Ishikawa (cell line): Measurements from ENCODE around the gene CYYR1.

ENCODE experiments used
- CEBPB ChIP-seq: IDR thresholded peaks from 2 replicates; pipeline ENCODE4 v1.6.1; 2012
- EGR1 ChIP-seq: IDR thresholded peaks from 2 replicates; pipeline ENCODE4 v1.6.1; 2012
- EP300 ChIP-seq: IDR thresholded peaks from 2 replicates; pipeline ENCODE4 v1.6.1; 2012; ENCODE audit warnings: borderline replicate concordance
- FOXM1 ChIP-seq: IDR thresholded peaks from 2 replicates; pipeline ENCODE4 v1.6.1; 2012; ENCODE audit warnings: low read depth, borderline replicate concordance
- MAX ChIP-seq: IDR thresholded peaks from 2 replicates; pipeline ENCODE4 v1.6.1; 2012
- RAD21 ChIP-seq: IDR thresholded peaks from 2 replicates; pipeline ENCODE4 v1.6.1; 2012; ENCODE audit warnings: low read depth
- TAF1 ChIP-seq: IDR thresholded peaks from 2 replicates; pipeline ENCODE4 v1.6.1; 2012; ENCODE audit warnings: low read depth, mild to moderate bottlenecking
- TCF12 ChIP-seq: IDR thresholded peaks from 2 replicates; pipeline ENCODE4 v1.6.1; 2012; ENCODE audit warnings: low read depth
- TEAD4 ChIP-seq: IDR thresholded peaks from 2 replicates; pipeline ENCODE4 v1.6.1; 2012
- USF1 ChIP-seq: IDR thresholded peaks from 2 replicates; pipeline ENCODE4 v1.6.1; 2012
- ZBTB7A ChIP-seq: IDR thresholded peaks from 2 replicates; pipeline ENCODE4 v1.6.1; 2012; ENCODE audit warnings: low read depth

DNA sequence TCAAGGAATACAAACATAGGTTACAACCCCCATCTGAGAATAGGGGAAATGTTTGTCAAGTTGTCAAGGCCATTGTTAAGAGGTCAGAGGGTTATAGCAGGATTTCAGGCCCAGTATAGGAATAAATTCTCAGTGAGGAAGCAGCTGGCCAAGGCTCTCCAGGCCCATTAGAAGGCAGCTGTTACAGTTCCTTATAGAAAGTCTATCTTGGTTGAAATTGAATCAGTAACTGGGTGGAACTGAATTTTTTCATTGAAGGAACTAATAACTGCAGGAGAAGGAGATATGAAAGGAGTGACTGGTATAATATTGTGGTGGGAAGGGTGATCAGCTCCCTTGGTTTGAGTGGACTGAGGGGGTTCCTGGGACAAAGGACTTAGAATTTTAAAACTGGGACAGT is 134.1 kb downstream of the CYYR1 start:
- no peak for TF ChIP-seq EP300
- TF ChIP-seq FOXM1: no peak
- TF ChIP-seq TEAD4: no peak
- TF ChIP-seq EGR1: no peak
- TF ChIP-seq USF1: no peak
- TF ChIP-seq CEBPB: no peak
- TF ChIP-seq TAF1: no peak
- no peak for TF ChIP-seq MAX
- no peak for TF ChIP-seq ZBTB7A
- no peak for TF ChIP-seq RAD21
- TF ChIP-seq TCF12: no peak
